ENCODE measurements around the gene GEMIN7.

Gene GEMIN7

GRCh38 chr19:45097450-45097775, 18.4 kb downstream of the GEMIN7 start:
- H3K4me3 ChIP-seq (ENCODE audit: low read depth, low read length), result no peak overlapping the region
- no peak for TF ChIP-seq CTCF (IDR thresholded peaks at IDR 0.05; ENCODE audit: low read depth, low read length)

- no peak for TF ChIP-seq CTCF (IDR thresholded peaks at IDR 0.05; ENCODE audit: low read depth, low read length)
- 0 out of 2 replicates have a peak overlapping the region, but pooled peaks have one; percentile 4 for H3K4me3 ChIP-seq (ENCODE audit: low read depth, low read length)
Observed at GRCh38 chr19:45097776-45098520, 18.9 kb downstream of the GEMIN7 start.

GRCh38 chr19:45098521-45099466, 19.7 kb downstream of the GEMIN7 start:
- TF ChIP-seq CTCF (IDR thresholded peaks at IDR 0.05; ENCODE audit: low read depth, low read length), result no peak
- H3K4me3 ChIP-seq (ENCODE audit: low read depth, low read length), result no peak overlapping the region

GRCh38 chr19:45099467-45100191, 20.6 kb downstream of the GEMIN7 start:
- TF ChIP-seq CTCF (IDR thresholded peaks at IDR 0.05; ENCODE audit: low read depth, low read length), result no peak
- no peak overlapping the region for H3K4me3 ChIP-seq (ENCODE audit: low read depth, low read length)

GRCh38 chr19:45100201-45100600, 21.1 kb downstream of the GEMIN7 start:
- no peak for TF ChIP-seq CTCF (IDR thresholded peaks at IDR 0.05; ENCODE audit: low read depth, low read length)
- H3K4me3 ChIP-seq (ENCODE audit: low read depth, low read length), result no peak overlapping the region

- no peak for TF ChIP-seq CTCF (IDR thresholded peaks at IDR 0.05; ENCODE audit: low read depth, low read length)
- no peak overlapping the region for H3K4me3 ChIP-seq (ENCODE audit: low read depth, low read length)
Observed at GRCh38 chr19:45100846-45101252, 21.8 kb downstream of the GEMIN7 start.

Measured in WI38 (cell line).